ENCODE data around the gene GAGE12G. TPM values are rescaled to one million over a fixed set of nuclear protein-coding genes. Genes with fewer than 3 reads are reported as not detected.

Gene GAGE12G
- not detected in 2 replicates for total RNA-seq

GRCh38 chrX:49570100-49570499 lies at the start of gene GAGE12G:
GAGE12G (plus strand) TSS chrX:49570400; CDS start chrX:49571555, 1,155 bp downstream.

DNA sequence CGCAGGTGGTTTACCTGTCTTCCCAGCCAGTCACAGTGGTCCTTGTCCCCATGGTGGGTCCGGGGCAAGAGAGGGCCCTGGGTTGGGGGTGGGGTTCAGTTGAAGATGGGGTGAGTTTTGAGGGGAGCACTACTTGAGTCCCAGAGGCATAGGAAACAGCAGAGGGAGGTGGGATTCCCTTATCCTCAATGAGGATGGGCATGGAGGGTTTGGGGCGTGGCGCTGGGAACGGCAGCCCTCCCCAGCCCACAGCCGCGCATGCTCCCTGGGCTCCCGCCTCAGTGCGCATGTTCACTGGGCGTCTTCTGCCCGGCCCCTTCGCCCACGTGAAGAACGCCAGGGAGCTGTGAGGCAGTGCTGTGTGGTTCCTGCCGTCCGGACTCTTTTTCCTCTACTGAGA lies 38.3 kb upstream of the GAGE12G start, which contains the start of gene GAGE12C:
Gene GAGE12C (plus strand): TSS at position 301 of the 400 bp plus-strand sequence. CDS start 1,155 bp downstream, outside the sequence.

GRCh38 chrX:49541433-49541832 lies 28.8 kb upstream of the GAGE12G start, which contains the start of gene GAGE12D:
GAGE12D (plus strand) TSS chrX:49541733; CDS start chrX:49542888, 1,155 bp downstream.

DNA sequence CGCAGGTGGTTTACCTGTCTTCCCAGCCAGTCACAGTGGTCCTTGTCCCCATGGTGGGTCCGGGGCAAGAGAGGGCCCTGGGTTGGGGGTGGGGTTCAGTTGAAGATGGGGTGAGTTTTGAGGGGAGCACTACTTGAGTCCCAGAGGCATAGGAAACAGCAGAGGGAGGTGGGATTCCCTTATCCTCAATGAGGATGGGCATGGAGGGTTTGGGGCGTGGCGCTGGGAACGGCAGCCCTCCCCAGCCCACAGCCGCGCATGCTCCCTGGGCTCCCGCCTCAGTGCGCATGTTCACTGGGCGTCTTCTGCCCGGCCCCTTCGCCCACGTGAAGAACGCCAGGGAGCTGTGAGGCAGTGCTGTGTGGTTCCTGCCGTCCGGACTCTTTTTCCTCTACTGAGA lies 19.2 kb upstream of the GAGE12G start, which contains the start of gene GAGE12E:
Gene GAGE12E (plus strand): TSS at position 301 of the 400 bp plus-strand sequence. CDS start 1,155 bp downstream, outside the sequence.

DNA sequence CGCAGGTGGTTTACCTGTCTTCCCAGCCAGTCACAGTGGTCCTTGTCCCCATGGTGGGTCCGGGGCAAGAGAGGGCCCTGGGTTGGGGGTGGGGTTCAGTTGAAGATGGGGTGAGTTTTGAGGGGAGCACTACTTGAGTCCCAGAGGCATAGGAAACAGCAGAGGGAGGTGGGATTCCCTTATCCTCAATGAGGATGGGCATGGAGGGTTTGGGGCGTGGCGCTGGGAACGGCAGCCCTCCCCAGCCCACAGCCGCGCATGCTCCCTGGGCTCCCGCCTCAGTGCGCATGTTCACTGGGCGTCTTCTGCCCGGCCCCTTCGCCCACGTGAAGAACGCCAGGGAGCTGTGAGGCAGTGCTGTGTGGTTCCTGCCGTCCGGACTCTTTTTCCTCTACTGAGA lies 9.7 kb upstream of the GAGE12G start, which contains the start of gene GAGE12F:
Gene GAGE12F (plus strand): TSS at position 301 of the 400 bp plus-strand sequence. CDS start 1,155 bp downstream, outside the sequence.

DNA sequence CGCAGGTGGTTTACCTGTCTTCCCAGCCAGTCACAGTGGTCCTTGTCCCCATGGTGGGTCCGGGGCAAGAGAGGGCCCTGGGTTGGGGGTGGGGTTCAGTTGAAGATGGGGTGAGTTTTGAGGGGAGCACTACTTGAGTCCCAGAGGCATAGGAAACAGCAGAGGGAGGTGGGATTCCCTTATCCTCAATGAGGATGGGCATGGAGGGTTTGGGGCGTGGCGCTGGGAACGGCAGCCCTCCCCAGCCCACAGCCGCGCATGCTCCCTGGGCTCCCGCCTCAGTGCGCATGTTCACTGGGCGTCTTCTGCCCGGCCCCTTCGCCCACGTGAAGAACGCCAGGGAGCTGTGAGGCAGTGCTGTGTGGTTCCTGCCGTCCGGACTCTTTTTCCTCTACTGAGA lies 9.4 kb downstream of the GAGE12G start, which contains the start of gene GAGE12H:
Gene GAGE12H (plus strand): TSS at position 301 of the 400 bp plus-strand sequence. CDS start 1,155 bp downstream, outside the sequence.

DNA sequence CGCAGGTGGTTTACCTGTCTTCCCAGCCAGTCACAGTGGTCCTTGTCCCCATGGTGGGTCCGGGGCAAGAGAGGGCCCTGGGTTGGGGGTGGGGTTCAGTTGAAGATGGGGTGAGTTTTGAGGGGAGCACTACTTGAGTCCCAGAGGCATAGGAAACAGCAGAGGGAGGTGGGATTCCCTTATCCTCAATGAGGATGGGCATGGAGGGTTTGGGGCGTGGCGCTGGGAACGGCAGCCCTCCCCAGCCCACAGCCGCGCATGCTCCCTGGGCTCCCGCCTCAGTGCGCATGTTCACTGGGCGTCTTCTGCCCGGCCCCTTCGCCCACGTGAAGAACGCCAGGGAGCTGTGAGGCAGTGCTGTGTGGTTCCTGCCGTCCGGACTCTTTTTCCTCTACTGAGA lies 19.0 kb downstream of the GAGE12G start, which contains the start of gene GAGE2A:
Gene GAGE2A (plus strand): TSS at position 301 of the 400 bp plus-strand sequence. CDS start 1,155 bp downstream, outside the sequence.

GRCh38 chrX:49598720-49599119 lies 28.5 kb downstream of the GAGE12G start, which contains the start of gene GAGE1:
GAGE1 (plus strand) TSS chrX:49599020; CDS start chrX:49600175, 1,155 bp downstream.

Other genes starting within 250 kb of the GAGE12G start
- not detected in 2 replicates for gene GAGE12J, start 248.4 kb upstream of the GAGE12G start, total RNA-seq
- not detected in 2 replicates for gene GAGE13, start 238.8 kb upstream of the GAGE12G start, total RNA-seq
- not detected in 2 replicates for gene GAGE12C, start 38.2 kb upstream of the GAGE12G start, total RNA-seq
- gene GAGE12D, start 28.7 kb upstream of the GAGE12G start, total RNA-seq, result not detected in 2 replicates
- gene GAGE12E, start 19.1 kb upstream of the GAGE12G start, total RNA-seq, result not detected in 2 replicates
- not detected in 2 replicates for gene GAGE12F, start 9.6 kb upstream of the GAGE12G start, total RNA-seq
- not detected in 2 replicates for gene GAGE12H, start 9.5 kb downstream of the GAGE12G start, total RNA-seq
- not detected in 2 replicates for gene GAGE2A, start 19.1 kb downstream of the GAGE12G start, total RNA-seq
- not detected in 2 replicates for gene GAGE1, start 28.6 kb downstream of the GAGE12G start, total RNA-seq
- not detected in 2 replicates for gene PAGE1, start 125.6 kb downstream of the GAGE12G start, total RNA-seq

Measured in myometrial cell (primary cell).